ENCODE measurements around the gene NAPEPLD. TPM values are rescaled to one million over a fixed set of nuclear protein-coding genes. Genes with fewer than 3 reads are reported as not detected.
"Not testable (repeated sequence)": the region's sequence is repeated elsewhere in the genome, so short reads cannot be mapped to it uniquely, and the experiment has no call there.

NAPEPLD gene
- 10 to 100 TPM; 10.2 to 22.8 (median 15.4) TPM for total RNA-seq

- Histone ChIP-seq H3K36me3 (no peaks in the 10 kb centered on the region), H3K27ac (peak within 1 kb of the TSS; percentile 94 to 98 (median 98)), H3K9me3 (no peaks in the 10 kb centered on the region), H3K4me3 (peak within 1 kb of the TSS; percentile 40 to 91 (median 78)), H3K4me1 (peaks cover 0 to 22% (median 9%) of the 10 kb centered on the region in 4 donors), H3K27me3 (no peaks in the 10 kb centered on the region)
- DNase-seq (ENCODE audit: low spot score in 2 of 2): peak; percentile 71 to 74
- 4 to 5% methylated on average over 30 to 38 of the region's 82 CpGs for WGBS, 2 donors
- TF ChIP-seq EP300 (IDR thresholded peaks at IDR 0.05): peak; percentile 11 to 64
- TF ChIP-seq CTCF (IDR thresholded peaks at IDR 0.05): no peak
- peak in 1 of 2 donors; percentile 61 for TF ChIP-seq POLR2A (IDR thresholded peaks at IDR 0.05)
These were observed at the start of gene NAPEPLD for GRCh38 chr7:103148994-103149807. Gene NAPEPLD (minus strand): TSS chr7:103149099. CDS start chr7:103128776, 20,323 bp downstream.

- not testable (repeated sequence) for H3K9me3 ChIP-seq; H3K27me3 ChIP-seq; H3K27ac ChIP-seq; H3K4me1 ChIP-seq; H3K4me3 ChIP-seq; H3K36me3 ChIP-seq; DNase-seq (ENCODE audit: low spot score in 2 of 2)
- WGBS, 2 donors: 62 to 68% methylated on average over 3 of the region's 3 CpGs
These were observed 49.2 kb upstream of the NAPEPLD start for GRCh38 chr7:103198079-103198478.

GRCh38 chr7:103195364-103195763 is 46.5 kb upstream of the NAPEPLD start:
- H3K36me3 ChIP-seq; H3K27me3 ChIP-seq; H3K4me1 ChIP-seq; H3K27ac ChIP-seq; H3K4me3 ChIP-seq; H3K9me3 ChIP-seq; DNase-seq (ENCODE audit: low spot score in 2 of 2): not testable (repeated sequence)
- WGBS, 2 donors: 38 to 44% methylated on average over 4 of the region's 4 CpGs

- not testable (repeated sequence) for H3K27ac ChIP-seq; H3K27me3 ChIP-seq; H3K9me3 ChIP-seq; DNase-seq (ENCODE audit: low spot score in 2 of 2); H3K4me3 ChIP-seq; H3K4me1 ChIP-seq; H3K36me3 ChIP-seq
- 82 to 87% methylated on average over 6 to 8 of the region's 8 CpGs for WGBS, 2 donors
These were observed 23.7 kb upstream of the NAPEPLD start for GRCh38 chr7:103172415-103173146.

DNA sequence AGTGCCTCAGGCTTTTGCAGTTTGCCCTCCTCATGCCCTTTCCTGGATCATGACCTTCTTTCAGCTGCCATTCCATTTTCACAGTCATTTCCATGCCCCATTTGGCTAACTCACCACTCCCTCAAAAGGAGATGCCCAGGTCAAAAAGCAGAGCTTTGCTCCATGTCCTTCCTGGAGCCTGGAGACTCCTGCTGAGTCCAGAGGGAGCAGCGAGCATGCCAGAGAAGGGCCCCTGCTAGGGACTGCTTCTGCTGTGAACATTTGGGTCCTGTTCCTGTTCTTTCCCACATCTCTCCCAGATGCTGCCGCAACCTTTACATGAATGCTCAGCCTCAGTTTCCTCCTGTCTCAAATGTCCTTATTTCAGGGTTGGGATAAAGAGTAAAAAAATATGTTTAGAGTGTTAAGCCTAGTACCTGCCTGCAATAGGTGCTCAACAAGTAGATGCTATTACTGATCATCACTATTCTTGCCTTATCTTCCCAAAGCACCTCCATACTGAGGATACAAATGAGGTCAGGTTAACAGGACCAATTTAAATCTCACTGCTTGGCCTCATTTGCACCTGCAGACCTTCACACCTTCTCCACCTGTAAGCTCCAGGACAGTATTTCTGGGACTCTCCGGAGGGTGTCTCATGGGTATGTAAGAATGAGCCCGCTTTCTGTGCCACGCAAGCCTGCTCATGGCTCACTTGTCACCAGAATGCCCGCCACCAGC is 23.0 kb upstream of the NAPEPLD start:
- not testable (repeated sequence) for H3K4me1 ChIP-seq; H3K36me3 ChIP-seq; H3K27ac ChIP-seq; DNase-seq (ENCODE audit: low spot score in 2 of 2); H3K4me3 ChIP-seq; H3K27me3 ChIP-seq; H3K9me3 ChIP-seq
- 87 to 89% methylated on average over 6 of the region's 6 CpGs for WGBS, 2 donors

DNA sequence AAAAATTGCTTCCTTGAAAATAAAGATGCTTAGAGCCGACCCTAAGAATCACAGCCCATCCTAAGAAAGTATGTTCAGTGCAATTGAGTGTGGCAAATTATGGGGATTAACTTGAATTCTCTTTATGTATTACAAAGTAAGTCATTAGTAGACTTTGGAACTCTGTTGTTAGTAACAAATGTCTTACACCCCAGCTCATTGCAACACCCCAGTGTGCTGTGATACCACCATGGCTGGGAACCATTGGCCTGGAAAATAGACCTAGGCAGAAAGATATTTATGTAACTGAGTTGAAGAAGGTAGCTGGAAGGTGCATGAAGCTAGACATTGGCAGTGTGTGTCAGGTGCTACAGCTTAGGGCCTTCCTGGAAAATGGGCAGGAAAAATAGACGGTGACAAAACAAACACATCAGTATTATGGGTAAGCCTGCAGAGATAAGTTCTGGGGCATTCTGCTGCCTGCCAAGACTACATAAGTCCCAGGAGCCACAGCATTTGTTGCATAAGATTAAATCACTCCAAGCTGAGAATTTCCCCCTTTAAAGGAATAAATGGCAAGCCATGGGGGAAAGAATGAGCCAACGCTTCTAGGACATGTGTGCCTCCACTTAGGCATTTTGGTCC is 18.1 kb upstream of the NAPEPLD start:
- 93 to 94% methylated on average over 3 of the region's 3 CpGs for WGBS, 2 donors

DNA sequence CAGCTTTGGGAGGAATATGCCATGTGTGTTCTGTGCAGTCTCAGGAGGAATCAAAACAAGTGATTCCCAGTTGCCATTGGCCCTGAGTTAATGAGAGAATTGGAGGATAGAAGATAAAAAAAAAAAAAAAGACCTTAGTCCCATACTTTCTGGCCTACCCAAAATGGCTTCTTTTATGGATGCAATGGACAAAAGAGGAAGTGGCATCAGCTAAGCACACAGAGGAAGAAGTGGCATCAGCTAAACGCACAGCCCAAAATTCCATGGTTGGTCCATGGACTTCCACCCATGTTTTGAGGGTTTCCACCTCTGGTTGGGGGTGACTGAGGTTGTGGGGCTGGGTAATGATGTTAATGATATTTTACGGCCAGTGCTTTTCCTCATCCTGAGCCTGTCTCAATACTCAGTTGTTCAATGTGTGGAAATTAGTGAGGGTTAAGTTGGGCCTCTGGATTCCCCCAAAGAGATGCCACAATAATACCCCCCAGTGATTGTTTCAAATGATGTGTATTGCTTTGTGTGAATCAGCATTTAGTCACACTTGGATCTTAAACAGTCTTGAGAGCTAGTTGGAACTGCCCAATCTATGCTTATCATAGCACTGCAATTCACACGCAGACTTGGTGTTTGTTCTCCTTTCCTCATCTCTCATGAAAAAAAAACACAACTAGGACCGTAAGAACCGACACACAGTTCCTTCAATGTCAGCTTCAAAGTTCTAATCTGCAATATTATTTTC is 14.4 kb upstream of the NAPEPLD start:
- DNase-seq (ENCODE audit: low spot score in 2 of 2); H3K36me3 ChIP-seq; H3K9me3 ChIP-seq; H3K4me1 ChIP-seq; H3K27ac ChIP-seq; H3K4me3 ChIP-seq; H3K27me3 ChIP-seq: not testable (repeated sequence)
- WGBS, 2 donors: 66 to 85% methylated on average over 5 of the region's 5 CpGs

More for the DNA sequence above, 18.1 kb upstream of the NAPEPLD start:
- H3K27me3 ChIP-seq; H3K9me3 ChIP-seq; H3K4me1 ChIP-seq; DNase-seq (ENCODE audit: low spot score in 2 of 2); H3K4me3 ChIP-seq; H3K27ac ChIP-seq; H3K36me3 ChIP-seq: not testable (repeated sequence)

- H3K27me3 ChIP-seq; H3K36me3 ChIP-seq; H3K9me3 ChIP-seq; H3K4me3 ChIP-seq; H3K4me1 ChIP-seq; DNase-seq (ENCODE audit: low spot score in 2 of 2); H3K27ac ChIP-seq: not testable (repeated sequence)
- WGBS, 2 donors: 84 to 86% methylated on average over 2 of the region's 2 CpGs
These were observed 13.7 kb upstream of the NAPEPLD start for GRCh38 chr7:103162641-103163040.

- not testable (repeated sequence) for H3K36me3 ChIP-seq; H3K4me3 ChIP-seq; H3K4me1 ChIP-seq; DNase-seq (ENCODE audit: low spot score in 2 of 2); H3K27ac ChIP-seq; H3K9me3 ChIP-seq; H3K27me3 ChIP-seq
- WGBS, 2 donors: 67 to 80% methylated on average over 3 of the region's 3 CpGs
These were observed 13.2 kb upstream of the NAPEPLD start for GRCh38 chr7:103161998-103162616.

DNA sequence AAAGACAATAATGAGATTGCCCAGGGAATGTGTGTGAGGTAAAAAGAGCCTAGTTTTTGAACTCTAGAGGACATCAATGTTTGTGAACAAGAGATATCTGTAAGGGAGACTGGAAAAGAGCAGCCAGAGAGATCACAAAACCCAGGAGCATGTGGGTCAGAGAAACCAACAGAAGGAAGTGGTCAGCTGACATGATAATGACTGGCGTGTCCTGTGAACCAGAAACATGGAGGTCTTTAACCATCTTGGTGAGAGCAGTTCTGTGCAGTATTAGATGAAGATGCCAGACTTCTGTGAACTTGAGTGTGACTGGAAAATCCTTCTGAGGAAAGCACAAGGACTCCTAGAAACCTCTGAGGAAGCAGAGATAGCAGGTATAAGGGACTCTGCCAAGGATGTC is 10.2 kb upstream of the NAPEPLD start:
- not testable (repeated sequence) for H3K27me3 ChIP-seq; H3K27ac ChIP-seq; H3K36me3 ChIP-seq; DNase-seq (ENCODE audit: low spot score in 2 of 2); H3K4me1 ChIP-seq; H3K9me3 ChIP-seq; H3K4me3 ChIP-seq
- 78 to 94% methylated on average over 1 of the region's 1 CpG for WGBS, 2 donors

All from tibial nerve (tissue), 4 donors.